Body of pancreas (tissue), 4 donors: ENCODE measurements around the gene AURKA. TPM values are rescaled to one million over a fixed set of nuclear protein-coding genes. Genes with fewer than 3 reads are reported as not detected.

Experiments
- ATAC-seq: fragments of 150-250 bp; one replicate; pipeline ENCODE4 v1.9.1; 2016
- DNase-seq, 4 donors: peaks; one replicate each; pipeline ENCODE4 v3.0.0-alpha.2; 2019
- H3K27ac ChIP-seq, 4 donors: fragments of 200-600 bp; sonication (generic); 1 replicate in 3 of 4; 2 replicates in 1 of 4; pipeline versions ENCODE4 v1.5.1 to v1.6.1; 2016 to 2019; ENCODE audit warnings: mild to moderate bottlenecking in 1 of 4, mixed read lengths in 1 of 4, moderate library complexity in 1 of 4
- H3K27me3 ChIP-seq, 2 donors: fragments of 200-600 bp; sonication (generic); one replicate each; pipeline ENCODE4 v1.6.0; 2016; ENCODE audit warnings: mild to moderate bottlenecking in 1 of 2
- H3K36me3 ChIP-seq, 2 donors: fragments of 200-600 bp; sonication (generic); replicated peaks in 1 of 2; 2 replicates each; pipeline ENCODE4 v1.5.1; 2016; ENCODE audit warnings: low read depth in 2 of 2; ENCODE audit not compliant: insufficient read depth in 1 of 2
- H3K4me1 ChIP-seq: fragments of 200-600 bp; sonication (generic); one replicate; pipeline ENCODE4 v1.6.0; 2016
- H3K4me3 ChIP-seq, 2 donors: fragments of 200-600 bp; sonication (generic); 1 replicate in 1 of 2; 2 replicates in 1 of 2; pipeline ENCODE4 v1.5.1; 2016 to 2019
- H3K9me3 ChIP-seq, 3 donors: fragments of 200-600 bp; sonication (generic); 1 replicate in 2 of 3; 2 replicates in 1 of 3; pipeline ENCODE4 v1.5.1; 2016
- POLR2A ChIP-seq, 3 donors: fragments of 450-650 bp; IDR thresholded peaks; one replicate each; pipeline ENCODE4 v1.6.1; 2016; ENCODE audit warnings: antibody characterized with exemption in 3 of 3, mild to moderate bottlenecking in 2 of 3
- WGBS, 2 donors: methylation state at CpG; one replicate each; pipeline ENCODE4 v1.1.5; 2017; 5-methylcytosine and 5-hydroxymethylcytosine counted together
- intact Hi-C: fragments of 100-400 bp; cut with DNase I; formaldehyde crosslinking; loops from one replicate; pipeline ENCODE4 v1.15.1; 2023
- total RNA-seq, 2 donors: library from RNA; depleted of rRNA; stranded (reverse); fragments of >200 nt; gene quantifications; one replicate each; pipeline ENCODE4 v1.1.0, GENCODE V29; 2016
- TF ChIP-seq, protein P1 (sequence below), 7 experiments: fragments of 450-650 bp in 4 of 7; fragments of 200-600 bp in 3 of 7; sonication (generic) in 3 of 7; IDR thresholded peaks; one replicate each; pipeline ENCODE4 v1.5.1; 2016 to 2019; ENCODE audit warnings: antibody characterized with exemption in 7 of 7

The AURKA gene
- total RNA-seq, 2 donors from 2014 or later = 0.66 to 1.0 TPM

DNA sequence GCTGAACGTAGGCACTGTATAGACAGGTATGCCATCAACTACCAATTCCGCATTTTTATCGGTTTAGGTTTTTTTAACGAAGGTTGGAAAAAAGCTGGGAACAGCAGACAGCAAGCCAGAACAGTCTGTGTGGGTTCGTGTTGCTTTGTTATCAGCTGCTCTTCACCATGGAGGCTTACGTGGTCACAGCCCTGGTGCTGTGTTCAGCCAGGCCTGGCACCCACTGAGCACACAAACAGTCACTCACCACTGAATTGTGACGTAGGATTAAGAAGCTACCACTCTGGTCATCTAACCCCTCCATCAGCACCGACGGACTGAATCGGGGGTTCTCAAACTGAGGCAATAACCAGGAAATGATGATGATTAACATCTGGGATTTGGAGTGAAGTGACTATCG, 20.0 kb downstream of the AURKA start:
- peaks cover 0 to 2% of the 10 kb centered on the region in 2 donors for H3K36me3 ChIP-seq
- TF ChIP-seq, protein P1, sequence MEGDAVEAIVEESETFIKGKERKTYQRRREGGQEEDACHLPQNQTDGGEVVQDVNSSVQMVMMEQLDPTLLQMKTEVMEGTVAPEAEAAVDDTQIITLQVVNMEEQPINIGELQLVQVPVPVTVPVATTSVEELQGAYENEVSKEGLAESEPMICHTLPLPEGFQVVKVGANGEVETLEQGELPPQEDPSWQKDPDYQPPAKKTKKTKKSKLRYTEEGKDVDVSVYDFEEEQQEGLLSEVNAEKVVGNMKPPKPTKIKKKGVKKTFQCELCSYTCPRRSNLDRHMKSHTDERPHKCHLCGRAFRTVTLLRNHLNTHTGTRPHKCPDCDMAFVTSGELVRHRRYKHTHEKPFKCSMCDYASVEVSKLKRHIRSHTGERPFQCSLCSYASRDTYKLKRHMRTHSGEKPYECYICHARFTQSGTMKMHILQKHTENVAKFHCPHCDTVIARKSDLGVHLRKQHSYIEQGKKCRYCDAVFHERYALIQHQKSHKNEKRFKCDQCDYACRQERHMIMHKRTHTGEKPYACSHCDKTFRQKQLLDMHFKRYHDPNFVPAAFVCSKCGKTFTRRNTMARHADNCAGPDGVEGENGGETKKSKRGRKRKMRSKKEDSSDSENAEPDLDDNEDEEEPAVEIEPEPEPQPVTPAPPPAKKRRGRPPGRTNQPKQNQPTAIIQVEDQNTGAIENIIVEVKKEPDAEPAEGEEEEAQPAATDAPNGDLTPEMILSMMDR (IDR thresholded peaks at IDR 0.05) = no peak
- TF ChIP-seq POLR2A (IDR thresholded peaks at IDR 0.05) = no peak
- no peak for ATAC-seq
- no peaks in the 10 kb centered on the region for H3K27me3 ChIP-seq
- H3K4me1 ChIP-seq = no peaks in the 10 kb centered on the region
- no peak overlapping the region for H3K4me3 ChIP-seq
- H3K9me3 ChIP-seq = no peaks in the 10 kb centered on the region
- WGBS, 2 donors = 88 to 89% methylated on average over 11 of the region's 11 CpGs
- DNase-seq = no peak
- no peak overlapping the region for H3K27ac ChIP-seq
- intact Hi-C loops = no loop called here

DNA sequence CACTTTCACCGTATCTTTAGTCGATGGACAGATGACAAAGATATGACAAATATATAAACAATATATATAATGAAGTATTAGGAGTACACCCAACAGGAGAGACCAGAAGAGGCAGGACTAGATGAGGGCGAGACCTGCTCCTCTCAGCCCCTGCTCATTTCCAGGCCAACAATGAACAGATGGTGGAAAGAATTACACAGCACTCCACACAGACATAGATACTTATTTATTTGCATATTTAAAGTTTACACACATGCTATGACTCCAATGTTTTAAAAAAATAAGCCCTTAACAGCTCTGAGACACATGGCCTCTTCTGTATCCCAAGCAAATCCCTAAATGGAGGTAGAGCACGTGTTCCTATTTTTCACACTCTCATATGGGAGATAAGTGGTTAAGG, 22.8 kb downstream of the AURKA start:
- DNase-seq = no peak
- peaks cover 0 to 9% of the 10 kb centered on the region in 2 donors for H3K36me3 ChIP-seq
- intact Hi-C loops = no loop called here
- H3K27ac ChIP-seq = no peak overlapping the region
- H3K9me3 ChIP-seq = no peaks in the 10 kb centered on the region
- no peak overlapping the region for H3K4me3 ChIP-seq
- TF ChIP-seq, protein P1 (IDR thresholded peaks at IDR 0.05) = no peak
- no peak for TF ChIP-seq POLR2A (IDR thresholded peaks at IDR 0.05)
- no peaks in the 10 kb centered on the region for H3K27me3 ChIP-seq
- no peak for ATAC-seq
- H3K4me1 ChIP-seq = no peaks in the 10 kb centered on the region
- WGBS, 2 donors = 86 to 88% methylated on average over 4 of the region's 4 CpGs

DNA sequence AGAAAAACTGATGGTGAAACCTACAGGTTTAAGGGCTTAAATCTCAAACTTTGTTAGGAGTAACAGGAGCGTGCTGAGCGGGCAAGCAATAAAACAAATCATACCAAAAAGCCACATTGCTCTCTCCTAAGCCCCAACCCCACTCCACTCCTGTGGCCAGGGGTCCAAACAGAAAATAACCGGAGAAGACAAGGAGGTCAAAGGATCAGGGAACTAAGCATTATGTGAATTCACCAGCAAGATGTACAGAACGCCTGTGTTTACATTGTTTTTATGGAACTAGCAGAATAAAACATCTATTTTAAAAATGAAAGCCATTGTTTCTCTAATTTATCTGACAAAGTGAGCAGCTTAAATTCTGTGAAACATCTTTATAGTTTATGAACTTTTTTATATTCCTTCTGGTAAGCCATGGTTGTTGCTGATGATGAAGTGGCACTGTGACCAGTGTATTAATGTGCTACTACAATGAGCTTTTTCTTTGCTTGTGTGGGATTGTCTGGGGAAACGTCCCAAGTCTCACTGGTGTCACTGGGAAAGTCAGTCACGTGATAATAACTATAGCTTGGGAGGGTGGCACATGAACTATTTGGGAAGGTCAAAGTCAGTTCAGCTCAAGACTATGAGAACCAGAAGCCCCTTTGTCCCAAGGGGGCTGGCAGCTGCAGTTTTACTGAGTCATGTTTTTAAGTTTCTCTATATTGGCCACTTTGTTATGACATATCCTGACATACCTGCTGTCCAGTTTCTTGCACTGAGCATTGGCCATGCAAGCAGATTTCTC, 23.5 kb downstream of the AURKA start:
- no peaks in the 10 kb centered on the region for H3K9me3 ChIP-seq
- no peak for ATAC-seq
- no peak overlapping the region for H3K27ac ChIP-seq
- H3K36me3 ChIP-seq = peaks cover 0 to 9% of the 10 kb centered on the region in 2 donors
- no peak overlapping the region for H3K4me3 ChIP-seq
- H3K4me1 ChIP-seq = no peaks in the 10 kb centered on the region
- DNase-seq = no peak
- TF ChIP-seq, protein P1 (IDR thresholded peaks at IDR 0.05) = no peak
- no peak for TF ChIP-seq POLR2A (IDR thresholded peaks at IDR 0.05)
- H3K27me3 ChIP-seq = no peaks in the 10 kb centered on the region
- 77 to 91% methylated on average over 6 of the region's 6 CpGs for WGBS, 2 donors
- intact Hi-C loops = no loop called here

DNA sequence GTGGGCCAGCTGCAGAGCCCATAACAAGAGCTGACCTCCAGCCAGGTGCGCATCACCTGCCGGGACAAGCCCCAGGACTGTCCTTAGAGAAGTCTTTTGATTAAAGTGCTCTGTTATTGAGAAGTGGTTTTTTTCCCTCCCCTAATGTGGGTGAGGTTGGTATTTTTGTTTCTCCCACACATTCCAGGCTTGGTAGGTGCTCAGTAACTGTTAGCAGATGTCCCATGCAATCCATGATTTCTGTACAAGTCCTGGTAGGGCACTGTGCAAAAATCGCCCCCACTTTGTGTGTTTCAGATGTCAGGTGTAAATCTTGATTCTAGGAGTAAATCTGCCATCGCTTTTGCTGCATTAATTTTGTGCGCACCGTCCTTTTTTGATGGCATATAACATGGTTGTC, 28.5 kb downstream of the AURKA start:
- H3K4me3 ChIP-seq = no peak overlapping the region
- H3K4me1 ChIP-seq = peaks cover 15% of the 10 kb centered on the region
- TF ChIP-seq, protein P1 (IDR thresholded peaks at IDR 0.05) = no peak
- no peak for TF ChIP-seq POLR2A (IDR thresholded peaks at IDR 0.05)
- intact Hi-C loops = no loop called here
- 87 to 95% methylated on average over 6 of the region's 6 CpGs for WGBS, 2 donors
- H3K27ac ChIP-seq = no peak overlapping the region
- DNase-seq (no peak), ATAC-seq (no peak)
- H3K9me3 ChIP-seq = no peaks in the 10 kb centered on the region
- H3K27me3 ChIP-seq = no peaks in the 10 kb centered on the region
- peaks cover 0 to 9% of the 10 kb centered on the region in 2 donors for H3K36me3 ChIP-seq
